H9 (cell line): ENCODE results near the gene NAPA. TPM values are rescaled to one million over a fixed set of nuclear protein-coding genes. Genes with fewer than 3 reads are reported as not detected.

Source experiments
- DNase-seq: peaks from one replicate; pipeline ENCODE4 v3.0.0-alpha.2; 2017
- H2AFZ ChIP-seq: one replicate; pipeline ENCODE4 v1.6.1; 2013; ENCODE audit warnings: mild to moderate bottlenecking, low read length, control low read depth, moderate library complexity
- H2AK5ac ChIP-seq: 2 replicates; pipeline ENCODE4 v1.6.1; 2013; ENCODE audit warnings: low read length, control low read depth, mixed read lengths; ENCODE audit not compliant: insufficient read length
- H2BK120ac ChIP-seq: one replicate; pipeline ENCODE4 v1.6.1; 2013; ENCODE audit warnings: low read depth, mild to moderate bottlenecking, low read length, control low read depth, inconsistent platforms; ENCODE audit not compliant: poor library complexity, severe bottlenecking
- H2BK12ac ChIP-seq: 2 replicates; pipeline ENCODE4 v1.6.1; 2013; ENCODE audit warnings: low read length, control low read depth, mixed read lengths, low read depth; ENCODE audit not compliant: insufficient read length
- H2BK15ac ChIP-seq: 2 replicates; pipeline ENCODE4 v1.6.1; 2013; ENCODE audit warnings: low read depth, low read length, control low read depth
- H2BK20ac ChIP-seq: one replicate; pipeline ENCODE4 v1.6.1; 2013; ENCODE audit warnings: low read depth, mild to moderate bottlenecking, low read length, control low read depth, inconsistent platforms; ENCODE audit not compliant: poor library complexity, severe bottlenecking
- H2BK5ac ChIP-seq: 2 replicates; pipeline ENCODE4 v1.6.1; 2013; ENCODE audit warnings: low read length, control low read depth, mixed read lengths; ENCODE audit not compliant: insufficient read length
- H3K14ac ChIP-seq: 2 replicates; pipeline ENCODE4 v1.6.1; 2013; ENCODE audit warnings: low read length, control low read depth; ENCODE audit not compliant: insufficient read depth
- H3K18ac ChIP-seq: 2 replicates; pipeline ENCODE4 v1.6.1; 2013; ENCODE audit warnings: low read depth, mild to moderate bottlenecking, mixed read lengths, low read length, control low read depth; ENCODE audit not compliant: insufficient read length
- H3K23ac ChIP-seq: 2 replicates; pipeline ENCODE4 v1.6.1; 2013; ENCODE audit warnings: low read length, control low read depth, mixed read lengths, low read depth; ENCODE audit not compliant: insufficient read length
- H3K23me2 ChIP-seq: 2 replicates; pipeline ENCODE4 v1.6.1; 2013; ENCODE audit warnings: low read depth, mild to moderate bottlenecking, mixed read lengths, low read length, control low read depth; ENCODE audit not compliant: insufficient read length, poor library complexity, severe bottlenecking
- H3K27ac ChIP-seq: 2 replicates; pipeline ENCODE4 v1.5.1; 2013; ENCODE audit warnings: low read length, control low read depth, mixed read lengths, low read depth; ENCODE audit not compliant: insufficient read length
- H3K27me3 ChIP-seq: 2 replicates; pipeline ENCODE4 v1.6.1; 2013; ENCODE audit warnings: low read length, control low read depth, inconsistent platforms; ENCODE audit not compliant: insufficient read depth
- H3K4ac ChIP-seq: 2 replicates; pipeline ENCODE4 v1.6.1; 2013; ENCODE audit warnings: low read depth, mild to moderate bottlenecking, control low read depth, inconsistent platforms, low read length, moderate library complexity
- H3K4me1 ChIP-seq: 2 replicates; pipeline ENCODE4 v1.6.1; 2013; ENCODE audit warnings: low read length, control low read depth, inconsistent platforms; ENCODE audit not compliant: insufficient read depth
- H3K4me2 ChIP-seq: 2 replicates; pipeline ENCODE4 v1.6.1; 2013; ENCODE audit warnings: low read length, control low read depth, mixed read lengths; ENCODE audit not compliant: insufficient read length, insufficient read depth
- H3K56ac ChIP-seq: 2 replicates; pipeline ENCODE4 v1.6.1; 2013; ENCODE audit warnings: low read depth, mild to moderate bottlenecking, mixed read lengths, low read length, control low read depth; ENCODE audit not compliant: insufficient read length
- H3K79me1 ChIP-seq: 2 replicates; pipeline ENCODE4 v1.6.1; 2013; ENCODE audit warnings: low read depth, mild to moderate bottlenecking, moderate library complexity, low read length, control low read depth, inconsistent platforms; ENCODE audit not compliant: insufficient read depth, poor library complexity, severe bottlenecking
- H3K79me2 ChIP-seq: 2 replicates; pipeline ENCODE4 v1.6.1; 2013; ENCODE audit warnings: low read length, control low read depth, inconsistent platforms; ENCODE audit not compliant: insufficient read depth
- H3K9ac ChIP-seq: 2 replicates; pipeline ENCODE4 v1.6.1; 2013; ENCODE audit warnings: low read length, control low read depth, mixed read lengths; ENCODE audit not compliant: insufficient read length; ENCODE audit errors: extremely low read depth
- H3K9me3 ChIP-seq: one replicate; pipeline ENCODE4 v1.6.1; 2013; ENCODE audit warnings: low read depth, low read length, inconsistent platforms; ENCODE audit not compliant: control insufficient read depth
- H3T11ph ChIP-seq: one replicate; pipeline ENCODE4 v1.6.1; 2013; ENCODE audit warnings: mild to moderate bottlenecking, low read length, control low read depth, inconsistent platforms
- H4K20me1 ChIP-seq: one replicate; pipeline ENCODE4 v1.6.1; 2013; ENCODE audit not compliant: control insufficient read depth, insufficient read length, insufficient read depth
- H4K5ac ChIP-seq: 2 replicates; pipeline ENCODE4 v1.6.1; 2013; ENCODE audit warnings: low read depth, mild to moderate bottlenecking, mixed read lengths, low read length, control low read depth; ENCODE audit not compliant: insufficient read length
- H4K8ac ChIP-seq: replicated peaks from 2 replicates; pipeline ENCODE4 v1.6.1; 2013; ENCODE audit warnings: low read length, control low read depth, mixed read lengths, low read depth; ENCODE audit not compliant: insufficient read length
- H4K91ac ChIP-seq: 2 replicates; pipeline ENCODE4 v1.6.1; 2013; ENCODE audit warnings: low read depth, mild to moderate bottlenecking, moderate library complexity, mixed read lengths, low read length, control low read depth; ENCODE audit not compliant: insufficient read length
- H3K27ac Mint-ChIP-seq, 3 experiments: 2 replicates in 2 of 3; 3 replicates in 1 of 3; pipeline ENCODE4 v1.8.0; 2020 to 2021; ENCODE audit warnings: mixed read lengths in 3 of 3, mild to moderate bottlenecking in 1 of 3, moderate library complexity in 1 of 3
- H3K27me3 Mint-ChIP-seq: 2 replicates; pipeline ENCODE4 v1.8.0; 2021; ENCODE audit warnings: low read depth, mild to moderate bottlenecking, moderate library complexity, mixed read lengths
- H3K36me3 Mint-ChIP-seq, 3 experiments: 2 replicates in 2 of 3; 3 replicates in 1 of 3; pipeline ENCODE4 v1.8.0; 2020 to 2021; ENCODE audit warnings: low read depth in 3 of 3, mixed read lengths in 3 of 3; ENCODE audit not compliant: insufficient read depth in 1 of 3
- H3K4me1 Mint-ChIP-seq, 2 experiments: 2 replicates each; pipeline ENCODE4 v1.8.0; 2020; ENCODE audit warnings: mixed read lengths in 2 of 2
- H3K4me3 Mint-ChIP-seq, 2 experiments: 2 replicates in 1 of 2; 3 replicates in 1 of 2; pipeline ENCODE4 v1.8.0; 2020 to 2021; ENCODE audit warnings: mild to moderate bottlenecking in 2 of 2, mixed read lengths in 2 of 2, moderate library complexity in 1 of 2
- H3K9me3 Mint-ChIP-seq, 2 experiments: 2 replicates in 1 of 2; 3 replicates in 1 of 2; pipeline ENCODE4 v1.8.0; 2020; ENCODE audit warnings: mild to moderate bottlenecking in 2 of 2, mixed read lengths in 2 of 2, moderate library complexity in 1 of 2
- CTCF ChIP-seq: fragments of 200-600 bp; sonication (generic); conservative IDR thresholded peaks from 3 replicates; pipeline ENCODE4 v1.8.0; 2021; ENCODE audit warnings: antibody characterized with exemption, mild to moderate bottlenecking
- WGBS: extraction: QIAGEN DNeasy Blood & Tissue Kit; methylation state at CpG from one replicate; pipeline ENCODE4 v1.1.7; 2013; ENCODE audit warnings: missing lambda C conversion rate, low lambda C conversion rate, mixed read lengths; ENCODE audit not compliant: insufficient read length; ENCODE audit errors: extremely low coverage; 5-methylcytosine and 5-hydroxymethylcytosine counted together
- total RNA-seq: library from RNA; stranded (reverse); gene quantifications from 2 replicates; pipeline ENCODE4 v1.2.1, GENCODE V29; 2021

NAPA gene
- total RNA-seq, 1 experiment from 2014 or later: 62.8 TPM

GRCh38 chr19:47499371-47499770, 15.5 kb downstream of the NAPA start:
- WGBS: no CpG with 5 or more reads among the region's 7 CpGs
- Histone ChIP-seq H2BK120ac (no peak overlapping the region), H3K79me1 (no peaks in the 10 kb centered on the region), H3K79me2 (no peaks in the 10 kb centered on the region), H2BK15ac (no peak overlapping the region), H3K23me2 (no peaks in the 10 kb centered on the region), H3K56ac (no peak overlapping the region), H3K4ac (no peak overlapping the region), H2BK20ac (no peak overlapping the region), H3T11ph (no peak overlapping the region), H2BK12ac (no peak overlapping the region), H3K18ac (no peak overlapping the region), H3K23ac (no peak overlapping the region), H4K91ac (no peak overlapping the region), H3K4me2 (no peak overlapping the region), H4K20me1 (no peaks in the 10 kb centered on the region), H3K27me3 (no peaks in the 10 kb centered on the region), H2BK5ac (no peak overlapping the region), H4K8ac (no peak overlapping the region), H2AFZ (no peak overlapping the region), H3K9me3 (no peaks in the 10 kb centered on the region), H3K9ac (no peak overlapping the region), H3K4me1 (no peaks in the 10 kb centered on the region; the same call in 1 of the 2 replicates), H3K27ac (no peak overlapping the region), H2AK5ac (no peak overlapping the region), H4K5ac (no peak overlapping the region), H3K14ac (no peak overlapping the region; the same call in 1 of the 2 replicates)
- Mint-ChIP-seq H3K9me3 (no peaks in the 10 kb centered on the region), H3K4me1 (peaks cover 0 to 26% of the 10 kb centered on the region in 2 experiments; a peak in 2 of 4 replicates), H3K27me3 (no peaks in the 10 kb centered on the region), H3K36me3 (peaks cover 3 to 25% (median 18%) of the 10 kb centered on the region in 3 experiments; a peak in 5 of 7 replicates), H3K27ac (peak overlapping the region in 1 of 3 experiments; percentile 34; a peak in 1 of 7 replicates), H3K4me3 (no peak overlapping the region)
- no peak for TF ChIP-seq CTCF
- no peak for DNase-seq
